ENCODE data around the gene PCP4. TPM values are rescaled to one million over a fixed set of nuclear protein-coding genes. Genes with fewer than 3 reads are reported as not detected.

Gene PCP4
- total RNA-seq, 1 donor from 2014 or later: not detected

DNA sequence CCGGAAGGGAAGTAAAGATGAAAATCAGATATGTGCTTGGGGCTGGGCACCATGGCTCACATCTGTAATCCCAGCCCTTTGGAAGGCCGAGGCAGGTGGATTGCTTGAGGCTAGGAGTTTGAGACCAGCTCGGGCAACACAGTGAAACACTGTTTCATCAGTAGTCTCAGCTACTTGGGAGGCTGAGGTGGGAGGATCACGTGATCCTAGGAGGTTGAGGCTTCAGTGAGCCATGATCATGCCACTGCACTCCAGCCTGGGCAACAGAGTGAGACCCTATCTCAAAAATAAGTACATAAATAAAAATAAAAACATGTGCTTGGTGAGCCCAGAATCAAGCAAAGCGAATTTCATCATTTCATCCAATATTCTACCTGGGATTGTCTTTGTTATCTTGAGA lies 23.3 kb upstream of the PCP4 start:
- Mint-ChIP-seq H3K36me3 (no peaks in the 10 kb centered on the region), H3K27me3 (ENCODE audit: insufficient read depth, low read depth) (peaks cover 11% of the 10 kb centered on the region), H3K4me1 (peaks cover 55% of the 10 kb centered on the region), H3K27ac (peak overlapping the region; percentile 97), H3K9me3 (peaks cover 21% of the 10 kb centered on the region), H3K4me3 (peak overlapping the region; percentile 71)
- no peak for DNase-seq (ENCODE audit: low spot score)
- Histone ChIP-seq H3K9me3 (ENCODE audit: low read depth) (no peaks in the 10 kb centered on the region), H3K4me1 (peaks cover 16% of the 10 kb centered on the region), H4K20me1 (ENCODE audit: low read depth) (no peaks in the 10 kb centered on the region), H3K4me3 (no peak overlapping the region), H2AFZ (replicated peaks) (no peak overlapping the region), H3K4me2 (no peak overlapping the region), H3K9ac (no peak overlapping the region), H3K27me3 (no peaks in the 10 kb centered on the region), H3K27ac (no peak overlapping the region), H3F3A (ENCODE audit: low read depth) (no peaks in the 10 kb centered on the region), H3K79me2 (ENCODE audit: low read depth) (no peaks in the 10 kb centered on the region), H3K36me3 (no peaks in the 10 kb centered on the region)
- TF ChIP-seq EZH2phosphoT487 (IDR thresholded peaks at IDR 0.05) (no peak), EZH2 (IDR thresholded peaks at IDR 0.05) (no peak)
- TF ChIP-seq, protein P1, sequence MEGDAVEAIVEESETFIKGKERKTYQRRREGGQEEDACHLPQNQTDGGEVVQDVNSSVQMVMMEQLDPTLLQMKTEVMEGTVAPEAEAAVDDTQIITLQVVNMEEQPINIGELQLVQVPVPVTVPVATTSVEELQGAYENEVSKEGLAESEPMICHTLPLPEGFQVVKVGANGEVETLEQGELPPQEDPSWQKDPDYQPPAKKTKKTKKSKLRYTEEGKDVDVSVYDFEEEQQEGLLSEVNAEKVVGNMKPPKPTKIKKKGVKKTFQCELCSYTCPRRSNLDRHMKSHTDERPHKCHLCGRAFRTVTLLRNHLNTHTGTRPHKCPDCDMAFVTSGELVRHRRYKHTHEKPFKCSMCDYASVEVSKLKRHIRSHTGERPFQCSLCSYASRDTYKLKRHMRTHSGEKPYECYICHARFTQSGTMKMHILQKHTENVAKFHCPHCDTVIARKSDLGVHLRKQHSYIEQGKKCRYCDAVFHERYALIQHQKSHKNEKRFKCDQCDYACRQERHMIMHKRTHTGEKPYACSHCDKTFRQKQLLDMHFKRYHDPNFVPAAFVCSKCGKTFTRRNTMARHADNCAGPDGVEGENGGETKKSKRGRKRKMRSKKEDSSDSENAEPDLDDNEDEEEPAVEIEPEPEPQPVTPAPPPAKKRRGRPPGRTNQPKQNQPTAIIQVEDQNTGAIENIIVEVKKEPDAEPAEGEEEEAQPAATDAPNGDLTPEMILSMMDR (IDR thresholded peaks at IDR 0.05): no peak

DNA sequence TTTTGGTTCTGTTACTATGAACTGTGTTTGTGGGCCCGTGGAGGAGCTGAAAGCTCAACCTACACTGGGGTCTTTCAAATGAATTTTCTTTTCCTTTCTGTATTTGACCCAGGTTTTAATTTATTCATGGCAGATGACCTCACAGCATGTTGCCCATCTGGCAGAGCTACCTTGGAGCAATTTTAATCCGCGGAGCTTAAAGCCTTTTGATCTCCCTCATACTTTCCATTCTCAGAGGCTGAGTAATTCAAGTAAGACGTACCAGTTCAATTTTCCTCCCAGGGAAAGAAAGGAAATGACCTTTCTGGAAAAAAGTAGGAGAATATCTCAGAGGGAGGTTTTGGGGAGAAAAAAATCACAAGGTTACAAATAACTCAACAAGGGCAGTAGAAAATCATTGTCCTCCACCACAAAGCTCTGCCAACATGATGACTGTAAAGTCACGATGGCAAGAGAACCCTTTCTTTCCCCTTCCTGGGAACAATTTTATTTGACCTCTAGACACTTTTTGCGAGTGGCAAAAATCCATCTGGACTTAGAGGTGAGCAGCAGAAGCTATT lies 21.6 kb upstream of the PCP4 start:
- H3K4me1 ChIP-seq: peaks cover 16% of the 10 kb centered on the region
- Mint-ChIP-seq H3K4me1 (peaks cover 64% of the 10 kb centered on the region), H3K9me3 (peaks cover 18% of the 10 kb centered on the region), H3K4me3 (peak overlapping the region; percentile 4), H3K27me3 (ENCODE audit: insufficient read depth, low read depth) (peaks cover 16% of the 10 kb centered on the region), H3K27ac (peak overlapping the region; percentile 93), H3K36me3 (no peaks in the 10 kb centered on the region)
- TF ChIP-seq EZH2phosphoT487 (IDR thresholded peaks at IDR 0.05) (no peak), EZH2 (IDR thresholded peaks at IDR 0.05) (no peak)
- TF ChIP-seq, protein P1 (IDR thresholded peaks at IDR 0.05): no peak
- H3K9me3 ChIP-seq (ENCODE audit: low read depth): no peaks in the 10 kb centered on the region
- H3K27me3 ChIP-seq: no peaks in the 10 kb centered on the region
- H3K4me3 ChIP-seq: no peak overlapping the region
- DNase-seq (ENCODE audit: low spot score): peak; percentile 42
- no peaks in the 10 kb centered on the region for H4K20me1 ChIP-seq (ENCODE audit: low read depth)
- no peak overlapping the region for H3K27ac ChIP-seq
- H3K4me2 ChIP-seq: peak overlapping the region; percentile 21
- no peak overlapping the region for H2AFZ ChIP-seq (replicated peaks)
- H3K36me3 ChIP-seq: no peaks in the 10 kb centered on the region
- no peak overlapping the region for H3K9ac ChIP-seq
- no peaks in the 10 kb centered on the region for H3F3A ChIP-seq (ENCODE audit: low read depth)
- no peaks in the 10 kb centered on the region for H3K79me2 ChIP-seq (ENCODE audit: low read depth)

DNA sequence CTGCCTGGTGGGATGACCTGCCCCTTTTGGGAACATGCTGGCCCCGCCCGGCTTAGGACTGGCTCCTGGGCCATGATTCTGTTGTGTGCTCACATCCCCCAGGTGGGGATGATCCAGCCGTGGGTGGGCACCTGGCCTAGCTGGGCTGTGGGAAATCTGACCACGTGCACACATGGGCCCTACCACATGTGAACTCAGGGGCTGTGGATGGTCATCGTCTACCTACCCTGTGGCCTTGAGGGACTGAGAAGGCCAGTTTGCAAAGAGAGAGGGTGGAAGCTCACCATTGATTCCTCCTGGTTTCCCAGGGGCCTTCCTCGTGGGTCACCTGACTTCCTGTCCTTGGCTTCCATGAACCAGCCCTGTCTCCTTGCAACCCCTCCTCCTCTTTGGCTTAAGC lies 19.4 kb upstream of the PCP4 start:
- Histone ChIP-seq H3K4me1 (peaks cover 9% of the 10 kb centered on the region), H3K27ac (no peak overlapping the region), H3K9ac (no peak overlapping the region), H2AFZ (replicated peaks) (no peak overlapping the region), H3K4me2 (no peak overlapping the region), H4K20me1 (ENCODE audit: low read depth) (no peaks in the 10 kb centered on the region), H3K36me3 (no peaks in the 10 kb centered on the region), H3F3A (ENCODE audit: low read depth) (no peaks in the 10 kb centered on the region), H3K9me3 (ENCODE audit: low read depth) (no peaks in the 10 kb centered on the region), H3K4me3 (no peak overlapping the region), H3K79me2 (ENCODE audit: low read depth) (no peaks in the 10 kb centered on the region), H3K27me3 (no peaks in the 10 kb centered on the region)
- H3K4me1 Mint-ChIP-seq: peaks cover 64% of the 10 kb centered on the region
- H3K27ac Mint-ChIP-seq: no peak overlapping the region
- H3K36me3 Mint-ChIP-seq: no peaks in the 10 kb centered on the region
- H3K27me3 Mint-ChIP-seq (ENCODE audit: insufficient read depth, low read depth): peaks cover 20% of the 10 kb centered on the region
- no peak overlapping the region for H3K4me3 Mint-ChIP-seq
- H3K9me3 Mint-ChIP-seq: peaks cover 18% of the 10 kb centered on the region
- TF ChIP-seq, protein P1 (IDR thresholded peaks at IDR 0.05): no peak
- no peak for DNase-seq (ENCODE audit: low spot score)
